Measurements from ENCODE around the gene EPS8.

DNA sequence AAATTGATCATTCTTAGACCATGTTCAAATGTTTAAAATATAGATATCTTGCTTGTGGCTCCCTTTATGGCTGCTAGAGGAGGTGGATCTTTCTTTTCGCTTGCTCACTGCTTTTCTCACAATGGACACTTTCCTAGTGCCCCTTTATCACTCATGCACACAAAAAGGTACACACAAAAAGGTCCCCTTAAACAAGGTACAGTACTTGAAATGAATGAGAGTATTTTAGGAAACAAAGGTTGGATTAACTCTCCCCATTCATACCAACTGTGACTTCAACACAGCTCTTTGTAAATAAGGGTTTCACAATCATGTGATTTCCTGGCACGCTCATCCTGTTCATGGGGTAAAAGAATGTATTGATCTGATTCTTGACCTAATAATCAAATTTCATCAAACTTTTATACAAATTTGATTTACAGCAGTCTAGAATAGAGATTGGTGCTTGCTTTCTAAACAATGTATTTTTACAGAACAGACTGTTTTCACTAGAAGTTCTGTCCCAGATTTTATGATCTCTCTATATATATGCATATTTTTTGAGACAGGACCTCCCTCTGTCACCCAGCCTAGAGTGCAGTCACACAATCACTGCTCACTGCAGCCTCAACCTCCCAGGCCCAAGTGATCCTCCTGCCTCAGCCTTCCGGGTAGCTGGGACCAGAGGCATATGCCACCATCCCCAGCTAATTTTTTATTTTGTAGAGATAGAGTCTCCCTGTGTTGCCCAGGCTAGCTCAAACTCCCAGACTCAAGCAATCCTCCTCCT lies 34.4 kb upstream of the EPS8 start:
- TF ChIP-seq SIN3A (IDR thresholded peaks at IDR 0.05; ENCODE audit: borderline replicate concordance, insufficient read depth, low read length) (no peak), POLR2AphosphoS5 (IDR thresholded peaks at IDR 0.05; ENCODE audit: low read depth, low read length) (no peak), TAF1 (IDR thresholded peaks at IDR 0.05; ENCODE audit: borderline replicate concordance, insufficient read depth, low read length) (no peak)
- TF ChIP-seq, protein P1, sequence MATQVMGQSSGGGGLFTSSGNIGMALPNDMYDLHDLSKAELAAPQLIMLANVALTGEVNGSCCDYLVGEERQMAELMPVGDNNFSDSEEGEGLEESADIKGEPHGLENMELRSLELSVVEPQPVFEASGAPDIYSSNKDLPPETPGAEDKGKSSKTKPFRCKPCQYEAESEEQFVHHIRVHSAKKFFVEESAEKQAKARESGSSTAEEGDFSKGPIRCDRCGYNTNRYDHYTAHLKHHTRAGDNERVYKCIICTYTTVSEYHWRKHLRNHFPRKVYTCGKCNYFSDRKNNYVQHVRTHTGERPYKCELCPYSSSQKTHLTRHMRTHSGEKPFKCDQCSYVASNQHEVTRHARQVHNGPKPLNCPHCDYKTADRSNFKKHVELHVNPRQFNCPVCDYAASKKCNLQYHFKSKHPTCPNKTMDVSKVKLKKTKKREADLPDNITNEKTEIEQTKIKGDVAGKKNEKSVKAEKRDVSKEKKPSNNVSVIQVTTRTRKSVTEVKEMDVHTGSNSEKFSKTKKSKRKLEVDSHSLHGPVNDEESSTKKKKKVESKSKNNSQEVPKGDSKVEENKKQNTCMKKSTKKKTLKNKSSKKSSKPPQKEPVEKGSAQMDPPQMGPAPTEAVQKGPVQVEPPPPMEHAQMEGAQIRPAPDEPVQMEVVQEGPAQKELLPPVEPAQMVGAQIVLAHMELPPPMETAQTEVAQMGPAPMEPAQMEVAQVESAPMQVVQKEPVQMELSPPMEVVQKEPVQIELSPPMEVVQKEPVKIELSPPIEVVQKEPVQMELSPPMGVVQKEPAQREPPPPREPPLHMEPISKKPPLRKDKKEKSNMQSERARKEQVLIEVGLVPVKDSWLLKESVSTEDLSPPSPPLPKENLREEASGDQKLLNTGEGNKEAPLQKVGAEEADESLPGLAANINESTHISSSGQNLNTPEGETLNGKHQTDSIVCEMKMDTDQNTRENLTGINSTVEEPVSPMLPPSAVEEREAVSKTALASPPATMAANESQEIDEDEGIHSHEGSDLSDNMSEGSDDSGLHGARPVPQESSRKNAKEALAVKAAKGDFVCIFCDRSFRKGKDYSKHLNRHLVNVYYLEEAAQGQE (IDR thresholded peaks at IDR 0.05; ENCODE audit: insufficient read depth in 1 of 2, low read depth in 2 of 2, low read length in 2 of 2) = no peak

Data from PFSK-1 (cell line).